Stimulated activated CD8-positive, alpha-beta memory T cell treated with anti-CD3 and anti-CD28 coated beads, Interleukin-15, amount 100 ng/mL, for 24 hours (primary cell): Measurements from ENCODE around the gene ZMIZ1.
"Not testable (repeated sequence)": the region's sequence is repeated elsewhere in the genome, so short reads cannot be mapped to it uniquely, and the experiment has no call there.

Experiments used
- DNase-seq: peaks from one replicate; pipeline ENCODE4 v3.0.0-alpha.2; 2020; ENCODE audit warnings: low read depth

The ZMIZ1 gene

DNA sequence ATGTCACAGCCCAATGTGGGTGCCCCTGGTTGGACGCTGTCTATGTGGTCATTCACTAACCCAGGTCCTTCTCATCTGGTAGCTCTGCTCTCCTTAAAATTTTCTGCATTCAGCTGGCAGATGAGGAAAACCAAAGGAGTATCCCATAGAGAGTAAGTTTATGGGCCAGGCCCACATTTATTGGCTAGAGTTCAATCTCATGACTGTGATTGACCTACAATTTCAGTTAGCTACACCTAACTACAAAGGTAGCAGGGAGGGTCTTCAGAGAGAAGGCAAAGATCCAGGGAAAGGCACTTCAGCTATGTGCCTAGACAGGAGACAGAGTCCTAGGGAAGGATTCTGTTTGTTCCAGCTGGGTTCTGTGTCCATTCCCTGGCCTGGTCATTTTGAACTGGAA, 254.8 kb downstream of the ZMIZ1 start:
- no peak for DNase-seq

DNA sequence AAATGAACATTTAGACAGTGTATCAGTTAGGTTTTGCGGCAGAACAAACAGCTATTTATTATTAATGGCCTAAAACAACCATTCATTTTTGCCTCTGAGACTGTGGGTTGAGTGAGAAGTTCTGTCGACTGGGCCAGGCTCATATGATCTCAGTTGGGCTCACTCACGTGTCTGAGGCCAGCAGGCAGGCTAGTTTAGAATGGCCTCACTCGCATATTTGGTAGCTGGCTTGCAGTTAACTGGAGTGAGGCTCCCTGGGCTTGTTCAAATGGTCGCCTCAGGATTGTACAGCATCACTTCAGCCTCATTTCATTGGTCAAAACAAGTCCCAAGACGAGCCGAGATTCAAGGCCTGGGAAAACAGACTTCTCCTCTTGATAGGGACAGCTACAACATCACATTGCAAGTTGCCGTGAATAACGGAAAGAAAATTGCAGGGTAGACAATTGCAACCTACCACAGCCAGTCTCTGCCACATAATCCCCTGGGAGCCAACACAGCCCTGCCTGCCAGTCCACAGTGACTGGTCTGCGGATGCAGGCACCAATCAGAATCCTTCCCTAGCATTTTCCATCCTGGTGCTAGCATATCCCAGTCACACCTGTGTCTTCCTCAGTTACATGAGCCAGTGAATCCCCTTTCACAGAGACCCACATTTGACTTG, 255.4 kb downstream of the ZMIZ1 start:
- DNase-seq, result no peak

DNA sequence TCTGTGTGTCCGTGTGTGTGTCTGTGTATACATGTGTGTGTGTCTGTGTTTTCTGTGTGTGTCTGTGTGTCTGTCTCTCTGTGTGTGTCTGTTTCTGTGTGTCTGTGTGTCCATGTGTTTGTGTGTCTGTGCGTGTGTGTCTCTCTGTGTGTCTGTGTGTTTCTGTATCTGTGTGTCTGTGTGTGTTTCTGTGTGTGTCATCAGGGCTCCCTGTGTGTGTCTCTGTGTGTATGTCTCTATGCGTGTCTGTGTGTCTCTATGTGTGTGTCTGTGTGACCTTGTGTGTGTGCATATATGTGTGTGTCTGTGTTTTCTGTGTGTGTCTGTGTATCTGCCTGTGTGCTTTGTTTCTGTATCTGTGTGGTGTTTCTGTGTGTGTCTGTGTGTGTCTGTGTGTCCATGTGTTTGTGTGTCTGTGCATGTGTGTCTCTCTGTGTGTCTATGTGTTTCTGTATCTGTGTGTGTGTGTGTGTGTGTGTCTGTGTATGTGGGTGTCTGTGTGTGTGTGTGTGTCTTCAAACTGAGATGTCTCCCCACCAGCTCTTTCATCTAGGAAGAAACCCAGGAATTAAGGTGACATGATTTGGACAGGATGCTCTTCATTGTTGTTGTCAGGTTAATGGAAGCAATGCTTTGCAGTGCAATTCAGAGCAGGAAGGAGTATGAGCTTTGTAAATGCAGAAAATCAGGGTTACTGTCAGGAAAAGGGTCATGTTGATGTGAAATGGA, 257.8 kb downstream of the ZMIZ1 start:
- no peak for DNase-seq

DNA sequence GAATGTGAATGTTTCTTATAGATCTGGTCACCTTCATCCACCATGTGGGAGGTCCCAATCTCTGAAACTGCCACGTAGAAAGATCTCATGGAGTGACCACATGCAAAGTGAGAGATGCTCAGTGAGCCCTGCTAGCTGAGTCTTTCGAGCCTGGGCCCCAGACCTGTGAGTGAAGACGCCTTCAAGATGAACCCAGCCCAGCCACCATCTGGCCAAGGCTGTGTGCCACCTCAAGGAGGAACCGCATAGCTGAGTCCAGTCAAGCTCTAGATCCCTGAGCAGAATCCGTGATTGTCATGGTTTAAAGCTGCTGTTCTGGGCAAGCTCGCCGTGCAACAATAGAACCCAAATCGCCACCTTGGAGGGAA, 258.3 kb downstream of the ZMIZ1 start:
- no peak for DNase-seq

DNA sequence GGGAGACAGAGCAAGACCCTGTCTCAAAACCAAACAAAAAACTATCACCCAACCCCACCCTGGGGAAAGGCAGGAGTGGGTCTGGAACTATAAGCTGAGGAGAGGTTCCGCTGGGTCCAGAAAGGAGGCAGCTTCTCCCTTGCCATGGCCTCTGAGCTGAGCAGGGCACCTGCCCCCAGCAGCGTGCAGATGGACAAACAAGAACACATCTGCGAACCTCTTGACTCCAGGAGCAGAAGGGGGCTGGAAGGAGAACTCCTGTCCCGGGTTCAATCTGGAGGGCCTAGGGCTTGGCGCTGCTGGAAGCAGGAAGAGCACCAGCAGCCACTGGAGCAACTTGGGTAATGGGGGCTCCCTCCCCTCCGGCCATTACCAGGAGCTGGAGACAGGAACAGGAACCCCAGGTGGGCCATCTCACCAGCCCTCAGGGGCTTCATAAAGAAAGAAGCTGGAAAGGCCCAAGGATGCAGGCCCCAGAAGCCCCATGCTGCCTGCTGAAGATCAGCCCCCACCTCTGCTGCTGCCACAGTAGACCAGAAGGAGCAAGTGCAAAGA, 259.5 kb downstream of the ZMIZ1 start:
- no peak for DNase-seq

DNA sequence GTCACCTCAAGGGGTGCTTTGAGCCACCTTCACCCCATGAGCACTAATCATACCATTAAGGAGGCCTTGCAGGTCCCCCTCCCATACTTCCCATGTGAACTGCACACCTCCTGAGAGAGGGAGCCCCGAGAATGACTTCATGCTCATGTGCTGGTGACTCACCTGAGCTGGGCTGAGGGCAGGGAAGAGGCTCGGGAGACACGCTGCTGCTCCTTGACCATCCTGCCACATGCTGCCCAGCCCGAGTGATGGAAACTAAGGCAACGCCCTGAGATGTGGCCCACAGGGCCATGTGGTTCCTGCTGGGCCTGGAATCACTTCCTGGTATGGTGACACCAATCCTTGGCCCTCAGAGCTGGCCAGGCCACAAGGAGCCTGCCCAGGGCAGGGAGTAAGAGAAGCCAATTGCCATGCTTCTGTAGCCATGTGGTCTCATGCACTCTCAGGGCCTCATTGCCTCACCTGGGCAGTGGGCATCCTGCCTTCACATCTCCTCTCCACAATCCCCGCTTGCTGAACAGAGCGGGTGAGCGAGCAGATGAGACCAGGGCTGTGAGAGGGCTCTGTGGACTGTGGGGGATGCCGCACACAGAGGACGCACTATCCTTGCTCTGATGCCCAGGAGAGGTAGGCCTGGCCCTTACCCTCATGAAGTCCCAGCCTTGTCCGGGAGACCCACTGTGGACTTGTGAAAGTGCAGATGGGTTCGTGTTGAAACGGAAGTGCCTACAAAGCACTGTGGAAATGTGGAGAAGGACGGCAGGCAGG, 260.2 kb downstream of the ZMIZ1 start:
- DNase-seq, result no peak

DNA sequence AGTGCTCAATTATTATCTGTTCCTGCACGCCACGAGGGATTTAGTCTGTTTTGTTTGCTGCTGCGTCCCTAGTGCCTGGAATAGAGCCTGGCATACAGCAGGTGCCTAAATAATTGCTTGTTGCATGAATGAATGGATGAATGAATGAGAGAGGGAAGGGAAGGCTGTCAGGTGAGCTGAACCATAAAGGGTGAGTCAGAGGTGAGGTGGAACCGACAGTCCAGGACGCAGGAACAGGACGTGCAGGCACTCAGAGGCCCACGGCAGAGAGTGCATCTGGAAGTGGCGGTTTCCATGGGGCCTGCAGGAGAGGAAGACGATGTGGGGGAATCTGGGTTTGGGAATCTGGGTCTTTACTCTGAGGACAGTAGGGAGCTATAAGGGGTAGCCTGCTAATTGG, 260.8 kb downstream of the ZMIZ1 start:
- DNase-seq, result no peak

DNA sequence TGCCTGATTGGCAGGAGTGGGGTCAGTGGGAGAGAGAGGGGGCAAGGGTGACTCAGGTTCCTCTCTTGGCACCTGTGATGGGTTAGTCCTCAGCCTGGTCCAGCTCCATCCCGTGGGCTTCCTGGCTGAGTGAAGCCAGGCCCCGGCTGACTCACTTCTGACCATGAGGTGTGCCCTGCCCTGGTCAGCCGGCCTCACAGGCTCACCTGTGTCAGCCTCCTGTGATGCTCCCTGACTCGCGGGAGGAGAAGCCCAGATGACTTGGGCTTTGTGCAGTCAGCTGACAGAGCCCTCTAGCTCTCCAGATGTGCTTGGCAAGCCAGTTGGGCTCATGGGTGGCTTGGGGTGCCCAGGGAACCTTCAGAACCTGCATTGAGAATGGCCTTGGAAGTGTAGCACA, 262.5 kb downstream of the ZMIZ1 start:
- DNase-seq, result no peak

DNA sequence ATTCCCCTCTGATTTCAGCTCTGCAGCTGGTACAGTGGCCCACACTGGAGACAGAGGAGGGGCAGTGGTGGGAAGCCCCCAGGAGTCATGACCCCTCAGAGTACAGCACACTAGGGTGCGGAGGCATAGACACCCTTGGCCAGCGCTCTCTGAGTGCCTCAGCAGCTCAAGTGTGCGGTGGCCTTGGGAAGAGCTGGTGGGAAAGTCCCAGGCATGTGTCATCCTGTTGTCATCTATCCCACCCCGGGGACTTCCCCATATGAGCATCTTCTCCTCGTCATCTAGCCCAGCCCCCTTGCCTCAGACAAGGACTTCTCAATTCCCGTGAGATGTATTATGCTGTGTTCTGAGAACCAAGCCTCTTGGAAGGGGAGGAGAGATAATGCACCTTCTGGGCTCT, 262.9 kb downstream of the ZMIZ1 start:
- peak; percentile 40 for DNase-seq

DNA sequence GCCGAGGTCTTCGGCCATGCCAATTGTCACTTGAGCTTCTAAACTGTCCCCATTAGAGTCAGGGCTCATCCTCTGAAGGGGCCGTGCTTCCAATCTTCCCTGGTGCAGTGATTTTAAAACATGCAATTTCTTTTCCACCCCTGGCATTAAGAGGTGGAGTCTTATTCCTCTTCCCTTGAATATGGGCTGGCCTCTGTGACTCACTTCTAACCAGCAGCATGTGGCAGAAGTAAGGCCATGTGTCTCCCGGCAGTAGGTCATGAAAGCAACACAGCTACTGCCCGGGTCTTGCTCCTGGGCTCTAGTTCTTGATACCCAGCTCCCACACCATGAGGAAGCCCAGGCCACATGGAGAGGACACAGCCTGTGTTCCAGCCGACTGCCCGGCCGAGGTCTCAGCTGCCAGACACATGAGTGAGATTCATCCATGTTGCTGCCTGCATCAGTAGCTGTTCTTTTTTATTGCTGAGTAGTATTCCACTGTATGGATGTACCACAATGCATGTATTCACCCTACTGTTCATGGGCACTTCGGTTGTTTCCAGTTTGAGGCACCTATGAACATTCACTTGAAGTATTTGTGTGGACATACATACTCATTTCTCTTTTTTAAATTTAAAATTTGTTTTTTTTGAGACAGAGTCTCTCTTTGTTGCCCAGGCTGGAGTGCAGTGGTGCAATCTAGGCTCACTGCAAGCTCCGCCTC, 264.0 kb downstream of the ZMIZ1 start:
- DNase-seq, result not testable (repeated sequence)

DNA sequence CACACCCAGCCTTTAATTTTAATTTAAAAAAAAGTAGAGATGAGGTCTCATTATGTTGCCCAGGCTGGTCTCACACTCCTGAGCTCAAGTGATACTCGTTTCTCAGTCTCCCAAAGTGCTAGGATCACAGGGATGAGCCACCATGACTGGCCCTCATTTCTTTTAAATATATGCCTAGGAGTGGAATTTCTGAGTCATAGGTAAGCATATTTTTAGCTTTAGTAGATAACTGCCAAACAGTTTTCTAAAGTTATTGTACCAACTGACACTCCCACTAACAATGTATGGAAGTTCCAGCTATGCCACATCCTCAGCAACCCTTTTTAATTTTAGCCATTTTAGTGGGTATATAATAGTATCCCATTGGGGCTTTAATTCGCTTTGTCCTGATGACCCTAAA, 264.7 kb downstream of the ZMIZ1 start:
- DNase-seq, result no peak

DNA sequence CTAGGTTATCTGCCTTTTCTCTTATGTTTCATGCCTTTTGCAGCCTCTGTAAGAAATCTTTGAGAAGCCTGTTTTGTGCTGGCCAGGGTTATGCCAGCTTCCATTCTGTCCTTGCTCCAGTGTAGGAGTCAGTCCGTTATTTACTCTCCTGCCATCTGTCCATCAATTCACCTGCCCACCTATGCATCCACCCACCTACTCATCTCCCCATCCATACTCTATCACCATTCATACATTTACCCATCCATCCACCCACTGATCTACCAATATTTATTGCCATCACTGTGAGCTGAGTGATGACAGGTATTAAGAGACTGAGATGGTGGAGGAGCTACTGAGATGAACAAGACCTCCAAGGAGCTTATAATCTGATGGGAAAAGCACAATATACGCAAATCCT, 265.8 kb downstream of the ZMIZ1 start:
- DNase-seq, result no peak

DNA sequence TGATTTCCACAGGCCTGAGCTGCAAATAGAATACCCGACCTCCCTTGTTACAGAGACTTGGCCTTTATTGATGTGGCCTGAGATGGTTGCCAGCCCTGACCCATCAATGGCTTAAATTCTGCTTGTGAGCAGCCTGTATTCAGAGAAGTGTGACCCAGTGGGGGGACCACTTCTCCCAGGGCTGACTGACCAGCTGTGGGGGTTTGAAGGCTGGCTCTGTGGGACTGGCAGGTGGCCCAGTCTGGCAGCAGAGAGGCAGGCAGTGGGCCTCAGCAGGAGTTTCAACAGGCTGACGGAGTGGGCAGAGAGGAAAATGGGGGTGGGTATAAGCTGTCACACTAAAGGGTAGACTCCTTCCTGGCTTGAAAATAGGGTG, 266.3 kb downstream of the ZMIZ1 start:
- DNase-seq, result no peak

DNA sequence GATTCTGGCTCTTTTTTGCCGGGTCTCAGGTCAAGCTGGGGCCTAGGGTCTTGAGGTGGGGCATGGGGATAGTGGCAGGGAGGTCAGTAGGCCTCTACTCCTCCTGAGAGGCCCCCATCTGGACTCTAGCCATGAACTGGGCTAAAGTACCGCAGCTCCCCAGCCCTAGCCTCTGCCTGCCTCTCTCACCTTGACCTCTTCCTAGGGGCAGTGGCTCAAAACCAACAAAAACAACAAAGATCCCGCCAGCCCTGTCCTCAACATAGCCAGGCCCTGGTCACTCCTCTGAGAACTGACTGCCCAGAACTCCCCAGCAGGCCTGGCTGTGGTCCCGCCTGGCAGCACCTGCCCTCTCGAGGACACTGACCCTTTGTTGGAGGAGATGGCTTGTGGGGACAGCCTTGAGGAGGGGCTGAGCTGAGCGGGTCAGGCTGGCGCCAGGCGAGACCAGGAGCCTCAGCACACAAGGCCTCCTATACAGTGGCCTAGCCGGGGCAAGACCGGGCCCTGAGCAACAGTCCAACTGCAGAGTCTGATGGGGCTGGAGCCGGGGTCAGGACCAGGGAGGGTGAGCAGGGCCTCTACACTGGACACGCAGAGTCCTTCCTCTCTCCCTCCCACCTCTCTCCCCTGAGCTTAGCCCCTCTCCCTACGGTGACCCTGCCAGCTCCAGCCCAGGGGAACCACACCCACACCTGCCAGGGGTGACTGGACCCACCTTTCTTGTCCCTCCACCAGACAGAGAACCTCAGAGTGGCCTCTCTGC, 266.9 kb downstream of the ZMIZ1 start:
- DNase-seq, result no peak

DNA sequence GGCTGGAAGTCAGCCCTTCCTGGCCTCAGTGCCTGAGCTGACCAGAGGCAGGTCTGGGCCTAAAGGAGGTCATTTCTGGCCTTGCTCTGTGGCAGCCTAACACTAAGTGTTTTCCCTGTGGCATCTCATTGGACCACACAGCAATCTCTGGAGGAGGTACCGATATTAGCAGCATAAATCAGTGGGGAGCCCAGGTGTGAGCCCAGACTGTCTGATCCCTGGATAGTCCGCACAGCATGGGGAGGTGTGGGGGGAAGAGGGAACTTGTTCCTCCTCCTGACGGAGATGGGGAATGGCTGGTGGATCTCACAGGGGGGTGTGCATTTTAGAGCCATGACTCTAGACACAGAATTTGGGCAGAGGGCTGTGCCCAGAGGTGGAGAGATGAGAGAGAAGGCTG, 267.5 kb downstream of the ZMIZ1 start:
- no peak for DNase-seq

DNA sequence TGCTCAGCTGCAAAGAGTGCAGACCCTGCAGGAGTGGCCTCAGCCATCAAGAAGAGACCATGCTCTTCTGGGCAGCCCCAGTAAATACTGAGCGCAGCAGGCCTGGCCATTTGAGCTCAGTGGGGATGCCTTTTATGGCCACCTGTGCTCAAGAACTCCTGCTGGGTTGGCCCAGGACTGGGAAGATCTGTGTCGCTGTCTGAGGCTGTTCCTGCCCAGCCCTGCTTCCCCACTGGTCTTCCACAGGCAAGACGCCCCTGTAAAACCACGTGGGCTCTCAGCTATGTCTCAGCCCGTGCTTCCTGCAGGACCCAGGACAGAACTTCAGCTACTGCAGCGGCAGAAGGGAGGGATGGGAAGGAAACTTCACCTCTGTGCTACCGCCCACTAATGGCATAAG, 268.0 kb downstream of the ZMIZ1 start:
- DNase-seq, result no peak

DNA sequence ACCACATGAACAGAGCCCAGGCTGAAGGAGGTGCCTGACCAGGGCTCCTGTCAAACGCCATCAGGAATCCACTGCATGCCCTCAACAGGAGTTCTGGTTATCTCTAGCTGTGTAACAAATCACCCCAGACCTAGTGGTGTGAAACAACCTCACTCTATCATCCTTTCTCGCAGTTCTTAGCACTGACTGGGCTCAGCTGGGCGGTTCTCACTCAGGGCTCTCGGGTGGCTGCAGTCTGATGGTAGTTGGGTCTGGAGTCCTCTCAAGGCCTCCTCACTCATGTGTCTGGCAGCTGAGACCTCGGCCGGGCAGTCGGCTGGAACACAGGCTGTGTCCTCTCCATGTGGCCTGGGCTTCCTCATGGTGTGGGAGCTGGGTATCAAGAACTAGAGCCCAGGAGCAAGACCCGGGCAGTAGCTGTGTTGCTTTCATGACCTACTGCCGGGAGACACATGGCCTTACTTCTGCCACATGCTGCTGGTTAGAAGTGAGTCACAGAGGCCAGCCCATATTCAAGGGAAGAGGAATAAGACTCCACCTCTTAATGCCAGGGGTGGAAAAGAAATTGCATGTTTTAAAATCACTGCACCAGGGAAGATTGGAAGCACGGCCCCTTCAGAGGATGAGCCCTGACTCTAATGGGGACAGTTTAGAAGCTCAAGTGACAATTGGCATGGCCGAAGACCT, 269.2 kb downstream of the ZMIZ1 start:
- not testable (repeated sequence) for DNase-seq

DNA sequence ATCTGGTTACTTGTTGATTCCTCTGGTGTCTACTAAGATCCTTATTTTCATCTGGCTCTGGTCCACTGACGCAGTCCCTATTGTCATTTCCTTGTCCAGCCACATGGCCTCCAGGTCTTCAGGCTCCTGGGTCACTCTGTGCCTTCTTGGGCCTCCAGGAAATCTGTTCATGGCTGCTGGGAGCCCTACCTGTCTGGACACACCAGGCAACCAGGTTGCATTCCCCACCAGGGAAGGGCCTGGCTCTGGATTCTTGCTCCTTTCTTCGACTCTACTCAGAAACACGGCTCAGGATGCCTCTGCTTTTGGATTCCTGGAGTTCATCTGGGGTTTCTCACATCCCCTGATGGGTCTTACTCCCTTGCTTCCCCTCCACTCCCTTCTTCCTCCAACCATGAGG, 270.5 kb downstream of the ZMIZ1 start:
- no peak for DNase-seq

DNA sequence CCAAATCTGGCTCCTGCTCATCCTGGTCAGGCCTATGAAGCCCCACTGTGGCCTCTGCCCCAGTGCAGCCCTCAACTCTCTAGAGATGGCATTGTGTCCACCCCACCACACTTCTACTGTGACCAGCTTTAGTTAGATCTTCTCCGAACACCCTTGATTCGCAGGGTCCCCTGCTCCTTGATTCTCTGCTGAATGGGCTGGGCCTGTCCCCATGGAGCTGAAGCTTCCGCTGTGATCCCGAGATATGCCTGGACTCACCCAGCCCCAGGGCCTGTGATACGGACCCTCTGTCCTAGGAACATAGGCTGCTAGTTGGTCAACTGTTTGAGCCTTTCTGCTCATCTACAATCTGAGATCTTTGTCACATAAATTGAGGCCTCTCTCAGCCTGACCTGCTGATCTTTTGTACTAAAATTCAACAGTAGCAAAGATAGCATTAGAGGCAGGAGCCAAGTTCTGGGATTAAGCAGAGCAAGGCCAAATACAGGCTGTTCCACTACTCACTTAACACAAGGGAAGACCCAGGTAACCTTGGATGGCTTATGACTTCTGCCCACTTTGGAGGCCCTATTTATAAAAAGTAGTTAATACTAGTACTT, 272.0 kb downstream of the ZMIZ1 start:
- DNase-seq, result no peak

DNA sequence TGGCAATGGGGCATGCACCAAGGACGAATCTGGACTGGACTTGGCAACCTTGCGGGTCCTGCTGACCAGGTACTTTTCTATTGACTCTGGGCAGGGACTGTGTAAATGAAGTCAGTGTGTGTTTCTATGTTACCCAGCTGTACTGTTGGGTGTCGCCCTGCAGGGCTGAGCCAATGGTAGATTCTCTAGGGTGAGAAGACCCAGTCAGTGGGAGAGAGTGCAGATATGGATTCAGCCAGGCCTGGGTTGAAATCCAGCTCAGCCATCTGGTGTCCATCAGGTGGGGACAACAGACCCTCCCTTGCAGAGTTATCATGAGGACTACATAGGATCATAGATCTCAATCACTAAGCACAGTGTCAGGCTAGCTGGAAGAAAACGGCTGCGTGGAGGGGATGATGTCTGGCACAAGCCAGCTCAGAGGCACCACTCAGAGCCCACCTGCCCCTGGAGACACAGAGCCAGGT, 273.6 kb downstream of the ZMIZ1 start:
- DNase-seq, result no peak
